Posterior cingulate gyrus (tissue), 11 donors: Measurements from ENCODE around the gene NFIX.

ENCODE experiments used
- DNase-seq, 10 donors: peaks; one replicate each; pipeline versions ENCODE4 v3.0.0 to v3.0.0-alpha.2; 2020 to 2021; ENCODE audit warnings: mixed read lengths in 3 of 10
- intact Hi-C: fragments of 100-400 bp; cut with DNase I; formaldehyde crosslinking; loops from one replicate; pipeline ENCODE4 v1.15.1; 2023

Gene NFIX

DNA sequence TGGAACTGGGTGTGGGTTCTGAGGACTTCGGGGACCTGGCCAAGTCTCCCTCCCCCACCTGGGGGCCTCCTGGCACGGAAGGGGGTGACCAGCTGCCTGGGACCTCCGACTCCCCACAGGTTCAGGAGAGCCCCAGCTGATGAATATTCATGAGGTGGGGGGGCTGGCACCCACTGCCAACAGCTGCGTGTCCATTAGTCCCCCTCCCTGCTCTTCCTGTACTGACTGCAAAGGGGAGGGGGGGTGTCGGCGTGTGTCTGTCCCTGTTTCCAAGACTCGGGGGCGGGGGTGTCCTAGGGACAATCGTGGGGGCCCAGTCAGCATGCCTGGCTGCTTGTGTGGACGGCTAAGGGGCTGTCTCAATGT lies 10.6 kb upstream of the NFIX start:
- peak in 2 of 10 donors; percentile 50 to 91 for DNase-seq
- intact Hi-C loops = loop anchor here (5.0 kb wide), 1 partner anchor 48 kb away; no protein-coding TSS in a partner anchor

DNA sequence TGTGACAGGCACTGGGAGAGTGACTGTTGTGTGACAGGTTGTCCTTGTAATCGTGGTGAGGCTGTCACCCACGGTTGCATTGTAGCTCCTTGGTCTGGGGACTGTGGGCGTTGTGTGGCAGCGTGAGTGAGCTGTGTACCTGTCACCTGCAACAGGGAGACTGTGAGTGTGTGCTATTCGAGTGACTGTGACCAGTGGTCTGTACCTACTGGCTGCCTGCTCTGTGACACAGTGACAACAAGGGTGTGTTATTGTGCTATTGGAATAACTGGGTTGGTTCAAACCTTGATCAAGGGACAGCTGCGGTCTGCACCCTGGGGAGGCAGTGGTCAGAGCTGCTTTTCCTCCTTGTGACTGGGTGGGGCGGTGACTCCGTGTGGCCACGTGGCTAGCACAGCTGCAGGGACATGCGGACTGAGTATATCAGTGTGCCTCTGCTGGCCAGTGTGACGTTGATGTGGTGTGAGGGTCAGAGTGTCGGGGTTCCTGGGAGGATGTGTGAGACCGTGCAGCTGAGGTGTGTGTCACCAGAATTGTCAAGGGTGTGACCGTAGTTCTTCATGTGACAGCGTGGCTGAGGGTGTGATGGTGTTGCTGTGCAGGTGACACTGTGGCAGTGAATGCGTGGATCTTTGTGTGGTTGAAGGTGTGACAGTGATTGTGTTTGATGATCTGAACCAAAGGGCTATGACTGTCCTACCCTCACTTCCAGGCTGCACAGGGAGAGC lies 10.1 kb upstream of the NFIX start:
- peak; percentile 64 to 98 (median 86) for DNase-seq
- intact Hi-C loops = no loop called here

- intact Hi-C loops = no loop called here
- DNase-seq = no peak
Measured at GRCh38 chr19:12986726-12987125, 8.5 kb upstream of the NFIX start.

GRCh38 chr19:12987190-12987589 lies 8.1 kb upstream of the NFIX start:
- DNase-seq = no peak
- intact Hi-C loops = no loop called here

DNA sequence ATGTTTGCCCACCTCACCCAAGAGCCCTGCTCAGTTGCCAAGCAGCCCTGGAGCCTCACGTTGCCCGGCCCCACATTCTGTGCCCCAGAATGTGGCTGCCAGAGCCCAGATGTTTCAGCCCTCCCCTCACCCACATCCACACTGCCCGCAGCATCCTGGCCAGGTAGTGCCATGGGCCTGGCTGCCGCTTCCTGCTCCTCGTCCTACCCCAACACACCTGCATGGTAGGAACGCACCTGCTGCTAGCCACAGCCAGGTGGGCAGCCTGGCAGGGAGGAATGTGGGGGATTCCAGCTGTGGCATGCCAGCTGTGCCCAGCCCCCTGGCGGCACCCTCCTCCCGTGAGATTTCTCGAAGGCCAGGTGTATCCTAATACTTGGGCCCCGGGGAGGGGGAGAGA lies 7.5 kb upstream of the NFIX start:
- intact Hi-C loops = no loop called here
- DNase-seq = no peak

GRCh38 chr19:12990431-12990830 lies 4.8 kb upstream of the NFIX start:
- intact Hi-C loops = no loop called here
- no peak for DNase-seq

- DNase-seq = no peak
- intact Hi-C loops = no loop called here
Measured at GRCh38 chr19:12990853-12991252, 4.4 kb upstream of the NFIX start.

GRCh38 chr19:12991296-12991695 lies 4.0 kb upstream of the NFIX start:
- intact Hi-C loops = no loop called here
- no peak for DNase-seq

DNA sequence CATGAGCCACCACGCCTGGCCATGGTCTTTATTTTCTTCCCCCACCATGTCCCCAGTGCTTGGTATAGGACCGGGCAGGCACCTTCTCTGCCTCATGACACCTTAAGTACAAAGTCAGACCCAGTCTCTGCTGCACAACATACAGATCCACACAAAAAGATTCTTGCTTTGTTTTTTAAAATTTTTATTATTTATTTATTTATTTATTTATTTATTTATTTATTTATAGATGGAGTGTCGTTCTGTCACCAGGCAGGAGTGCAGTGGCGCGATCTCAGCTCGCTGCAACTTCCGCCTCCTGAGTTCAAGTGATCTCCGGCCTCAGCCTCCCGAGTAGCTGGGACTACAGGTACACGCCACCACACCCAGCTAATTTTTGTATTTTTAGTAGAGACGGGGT lies 2.5 kb upstream of the NFIX start:
- intact Hi-C loops = no loop called here
- DNase-seq = no peak

GRCh38 chr19:12993562-12993961 lies 1.7 kb upstream of the NFIX start:
- no peak for DNase-seq
- intact Hi-C loops = no loop called here

- intact Hi-C loops = no loop called here
- DNase-seq = peak in 2 of 10 donors; percentile 45 to 55
Measured at GRCh38 chr19:12995596-12996405, 526 bp downstream of the NFIX start.

DNA sequence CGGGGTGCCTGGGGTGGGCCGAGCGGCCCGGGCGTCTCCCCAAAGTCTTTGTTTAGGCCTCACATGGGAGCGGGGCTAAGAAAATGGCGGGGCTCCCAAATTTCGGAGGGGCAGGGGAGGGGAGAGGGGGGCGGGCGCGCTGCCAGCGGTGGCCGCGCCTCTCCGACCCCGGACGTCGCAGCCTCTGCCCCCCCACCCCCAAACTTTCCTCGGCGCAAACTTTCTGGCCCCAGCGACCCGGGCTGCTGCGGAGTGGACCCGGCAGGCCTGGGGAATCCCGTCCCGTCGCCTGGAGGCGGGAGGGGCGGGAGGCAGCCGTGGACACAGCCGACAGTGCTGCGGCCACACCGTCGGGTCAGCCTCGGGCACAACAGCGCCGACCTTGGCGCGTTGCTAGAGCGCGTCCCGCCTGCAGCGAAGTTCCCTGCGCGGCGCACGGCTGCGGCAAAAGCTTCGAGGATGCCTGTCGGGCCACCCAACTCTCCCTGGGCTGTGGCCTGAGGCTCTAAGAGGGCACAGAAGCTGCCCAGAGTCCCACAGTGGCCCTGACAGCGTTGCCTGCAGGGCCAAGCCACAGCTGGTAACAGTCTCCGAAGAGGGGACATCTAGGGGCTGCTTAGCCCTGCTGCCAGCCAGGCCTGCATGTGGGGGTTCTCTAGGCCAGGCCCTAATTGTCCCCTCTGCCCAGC lies 1.3 kb downstream of the NFIX start:
- intact Hi-C loops = no loop called here
- DNase-seq = peak in 3 of 10 donors; percentile 33 to 69 (median 41)

DNA sequence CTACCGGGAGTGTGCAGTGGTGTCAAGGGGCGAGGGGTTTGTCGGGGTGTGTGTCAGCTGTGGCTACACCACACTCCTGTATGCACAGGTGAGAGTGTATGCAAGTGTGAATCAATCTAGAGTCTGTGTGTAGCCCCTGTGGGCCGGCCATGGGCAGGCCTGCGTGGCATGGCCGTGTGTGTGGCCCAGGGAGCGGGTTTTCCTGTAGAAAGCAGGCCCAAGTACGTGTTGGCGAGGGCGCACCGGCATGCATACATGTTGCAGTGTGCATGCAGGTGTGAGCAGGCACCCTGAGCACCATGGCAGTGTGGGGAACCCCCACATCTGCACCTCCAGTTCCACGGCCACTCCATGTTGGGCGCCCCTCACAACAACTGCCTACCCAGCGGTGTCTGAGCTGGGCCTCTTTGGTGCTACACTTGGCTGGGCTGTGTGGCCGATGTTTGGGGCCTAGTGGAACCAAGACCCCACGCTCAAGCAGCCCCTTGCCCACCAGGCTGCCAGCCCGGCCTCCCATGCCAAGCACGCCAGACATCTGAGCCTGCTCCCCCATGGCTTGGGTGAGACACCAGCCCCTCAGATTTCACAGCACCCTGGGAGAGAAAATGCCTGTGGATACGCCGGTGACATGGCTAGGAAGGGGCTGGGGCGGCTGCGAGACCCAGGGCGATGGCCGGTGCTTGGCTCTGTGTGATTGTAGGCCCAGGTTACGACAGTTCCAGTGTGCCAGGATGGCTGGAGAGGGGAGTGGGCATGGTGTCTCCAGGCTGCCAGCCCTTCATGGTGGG lies 2.1 kb downstream of the NFIX start:
- peak in 1 of 10 donors; percentile 19 for DNase-seq
- intact Hi-C loops = no loop called here

- DNase-seq = no peak
- intact Hi-C loops = no loop called here
Measured at GRCh38 chr19:12997967-12998940, 3.0 kb downstream of the NFIX start.

- intact Hi-C loops = no loop called here
- peak in 1 of 10 donors; percentile 28 for DNase-seq
Measured at GRCh38 chr19:13001166-13001501, 5.9 kb downstream of the NFIX start.

DNA sequence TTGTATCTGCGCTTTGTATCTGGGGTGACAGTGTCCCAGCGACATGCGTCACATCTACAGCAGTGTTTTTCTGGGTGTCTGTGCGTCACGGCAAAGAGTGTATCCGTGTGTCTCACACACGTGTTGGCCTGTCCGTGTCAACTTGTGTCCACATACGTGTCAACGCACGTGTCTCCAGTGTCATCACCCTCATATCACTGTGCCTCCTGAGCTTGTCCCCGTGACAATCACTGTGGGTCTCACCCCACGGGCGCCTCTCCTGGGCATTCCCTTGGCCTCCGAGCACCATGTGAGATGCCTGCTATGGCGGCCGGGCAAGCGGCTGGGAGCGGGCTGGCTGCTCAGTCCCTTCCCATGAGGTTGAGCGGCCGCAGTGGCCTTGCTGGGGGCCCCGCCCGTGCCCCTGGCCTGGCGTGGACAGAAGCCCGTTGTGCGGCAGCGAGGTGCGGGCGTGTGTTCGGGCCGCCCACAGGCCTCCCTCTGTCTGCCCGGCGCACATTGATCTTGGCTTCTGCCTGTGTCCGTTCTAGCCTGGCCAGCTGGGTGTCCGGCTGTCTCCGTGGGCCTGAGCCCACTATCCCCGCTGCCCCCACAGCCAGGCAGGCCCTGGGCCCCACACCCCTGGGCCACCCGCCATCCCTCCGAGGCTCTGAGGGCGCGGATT lies 6.4 kb downstream of the NFIX start:
- DNase-seq = peak in 9 of 10 donors; percentile 66 to 97 (median 77)
- intact Hi-C loops = loop anchor here (2.0 kb wide), 2 partner anchors 21 to 29 kb away; no protein-coding TSS in a partner anchor

DNA sequence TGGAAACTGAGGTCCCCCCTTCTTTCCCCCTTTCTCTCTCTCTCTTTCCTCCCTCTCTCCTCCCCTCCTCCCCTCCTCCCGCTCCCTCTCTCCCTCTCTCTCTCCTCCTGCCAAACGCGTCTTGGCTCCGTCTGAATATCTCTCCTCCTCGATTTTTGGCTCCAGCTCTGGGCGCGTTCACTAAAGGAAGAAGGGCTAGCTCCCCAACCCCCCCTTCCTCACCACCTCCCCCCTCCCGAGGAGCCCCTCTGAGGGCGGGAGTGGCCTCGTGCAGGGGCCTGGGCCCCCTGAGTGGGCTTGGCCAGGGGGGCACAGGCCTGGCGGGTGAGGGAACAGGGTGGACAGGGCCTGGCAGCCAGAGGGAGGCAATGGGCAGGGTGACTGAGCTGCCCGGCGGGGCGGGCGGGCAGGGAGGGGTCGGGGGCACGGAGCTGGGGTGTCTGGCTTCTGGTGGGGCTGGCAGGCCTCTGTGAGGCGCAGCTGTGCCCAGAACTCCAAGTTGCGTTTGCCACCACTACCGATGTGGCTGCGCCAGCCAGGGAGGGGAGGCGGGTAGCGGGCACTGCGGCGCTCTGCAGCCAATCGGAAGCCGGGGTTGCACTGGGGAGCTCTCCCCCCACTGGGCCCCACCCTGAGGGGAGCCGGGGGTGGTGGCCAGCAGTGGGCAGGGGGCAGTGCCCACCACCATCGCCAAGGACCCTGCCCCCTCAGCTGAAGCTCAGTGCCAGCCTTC lies 7.1 kb downstream of the NFIX start:
- DNase-seq = peak; percentile 84 to 99 (median 91)
- intact Hi-C loops = loop anchor here (2.0 kb wide), 2 partner anchors 20 to 28 kb away; no protein-coding TSS in a partner anchor

GRCh38 chr19:13003081-13003480 lies 7.8 kb downstream of the NFIX start:
- intact Hi-C loops = loop anchor here (2.0 kb wide), 2 partner anchors 20 to 28 kb away; no protein-coding TSS in a partner anchor
- DNase-seq = peak in 1 of 10 donors; percentile 29
